Measurements from ENCODE around the gene PMIS2. TPM values are rescaled to one million over a fixed set of nuclear protein-coding genes. Genes with fewer than 3 reads are reported as not detected.

The PMIS2 gene
- total RNA-seq, 1 donor from 2014 or later, result not detected

- Histone ChIP-seq H3K4me3 (ENCODE audit: low read depth, low read length) (no peak overlapping the region), H3K36me3 (ENCODE audit: control insufficient read depth, insufficient read depth, low read length) (no peaks in the 10 kb centered on the region), H3K27me3 (ENCODE audit: control insufficient read depth, insufficient read depth, low read length) (no peaks in the 10 kb centered on the region)
- DNase-seq (ENCODE audit: low read depth) (no peak), FAIRE-seq (no peak)
- TF ChIP-seq CTCF (IDR thresholded peaks at IDR 0.05; ENCODE audit: insufficient read depth, low read length, severe bottlenecking), result no peak
Measured at GRCh38 chr19:35558400-35559280, 27.3 kb upstream of the PMIS2 start.

- no peak for FAIRE-seq
- TF ChIP-seq CTCF (IDR thresholded peaks at IDR 0.05; ENCODE audit: insufficient read depth, low read length, severe bottlenecking), result no peak
- no peak overlapping the region for H3K4me3 ChIP-seq (ENCODE audit: low read depth, low read length)
- H3K27me3 ChIP-seq (ENCODE audit: control insufficient read depth, insufficient read depth, low read length), result no peaks in the 10 kb centered on the region
- no peaks in the 10 kb centered on the region for H3K36me3 ChIP-seq (ENCODE audit: control insufficient read depth, insufficient read depth, low read length)
- DNase-seq (ENCODE audit: low read depth), result no peak
Measured at GRCh38 chr19:35559281-35559659, 26.7 kb upstream of the PMIS2 start.

GRCh38 chr19:35559781-35560180 lies 26.2 kb upstream of the PMIS2 start:
- FAIRE-seq (no peak), DNase-seq (ENCODE audit: low read depth) (no peak)
- no peaks in the 10 kb centered on the region for H3K27me3 ChIP-seq (ENCODE audit: control insufficient read depth, insufficient read depth, low read length)
- no peaks in the 10 kb centered on the region for H3K36me3 ChIP-seq (ENCODE audit: control insufficient read depth, insufficient read depth, low read length)
- no peak for TF ChIP-seq CTCF (IDR thresholded peaks at IDR 0.05; ENCODE audit: insufficient read depth, low read length, severe bottlenecking)
- H3K4me3 ChIP-seq (ENCODE audit: low read depth, low read length), result no peak overlapping the region

- H3K27me3 ChIP-seq (ENCODE audit: control insufficient read depth, insufficient read depth, low read length), result no peaks in the 10 kb centered on the region
- DNase-seq (ENCODE audit: low read depth) (no peak), FAIRE-seq (no peak)
- no peak for TF ChIP-seq CTCF (IDR thresholded peaks at IDR 0.05; ENCODE audit: insufficient read depth, low read length, severe bottlenecking)
- no peaks in the 10 kb centered on the region for H3K36me3 ChIP-seq (ENCODE audit: control insufficient read depth, insufficient read depth, low read length)
- no peak overlapping the region for H3K4me3 ChIP-seq (ENCODE audit: low read depth, low read length)
Measured at GRCh38 chr19:35560271-35560670, 25.7 kb upstream of the PMIS2 start.

GRCh38 chr19:35560677-35561076 lies 25.3 kb upstream of the PMIS2 start:
- FAIRE-seq (no peak), DNase-seq (ENCODE audit: low read depth) (no peak)
- no peaks in the 10 kb centered on the region for H3K27me3 ChIP-seq (ENCODE audit: control insufficient read depth, insufficient read depth, low read length)
- H3K36me3 ChIP-seq (ENCODE audit: control insufficient read depth, insufficient read depth, low read length), result no peaks in the 10 kb centered on the region
- H3K4me3 ChIP-seq (ENCODE audit: low read depth, low read length), result no peak overlapping the region
- TF ChIP-seq CTCF (IDR thresholded peaks at IDR 0.05; ENCODE audit: insufficient read depth, low read length, severe bottlenecking), result no peak

- no peak for TF ChIP-seq CTCF (IDR thresholded peaks at IDR 0.05; ENCODE audit: insufficient read depth, low read length, severe bottlenecking)
- Histone ChIP-seq H3K36me3 (ENCODE audit: control insufficient read depth, insufficient read depth, low read length) (no peaks in the 10 kb centered on the region), H3K27me3 (ENCODE audit: control insufficient read depth, insufficient read depth, low read length) (no peaks in the 10 kb centered on the region), H3K4me3 (ENCODE audit: low read depth, low read length) (no peak overlapping the region)
- DNase-seq (ENCODE audit: low read depth), result no peak
- no peak for FAIRE-seq
Measured at GRCh38 chr19:35561436-35561835, 24.5 kb upstream of the PMIS2 start.

Measured in bronchial epithelial cell (primary cell).